Measurements from ENCODE around the gene DPM3. TPM values are rescaled to one million over a fixed set of nuclear protein-coding genes. Genes with fewer than 3 reads are reported as not detected.

The DPM3 gene
- total and polyA plus RNA-seq, 2 donors (not counting 3 experiments of a cell fraction or from before 2014, with no cell fraction given): 69.6 to 258 TPM

DNA sequence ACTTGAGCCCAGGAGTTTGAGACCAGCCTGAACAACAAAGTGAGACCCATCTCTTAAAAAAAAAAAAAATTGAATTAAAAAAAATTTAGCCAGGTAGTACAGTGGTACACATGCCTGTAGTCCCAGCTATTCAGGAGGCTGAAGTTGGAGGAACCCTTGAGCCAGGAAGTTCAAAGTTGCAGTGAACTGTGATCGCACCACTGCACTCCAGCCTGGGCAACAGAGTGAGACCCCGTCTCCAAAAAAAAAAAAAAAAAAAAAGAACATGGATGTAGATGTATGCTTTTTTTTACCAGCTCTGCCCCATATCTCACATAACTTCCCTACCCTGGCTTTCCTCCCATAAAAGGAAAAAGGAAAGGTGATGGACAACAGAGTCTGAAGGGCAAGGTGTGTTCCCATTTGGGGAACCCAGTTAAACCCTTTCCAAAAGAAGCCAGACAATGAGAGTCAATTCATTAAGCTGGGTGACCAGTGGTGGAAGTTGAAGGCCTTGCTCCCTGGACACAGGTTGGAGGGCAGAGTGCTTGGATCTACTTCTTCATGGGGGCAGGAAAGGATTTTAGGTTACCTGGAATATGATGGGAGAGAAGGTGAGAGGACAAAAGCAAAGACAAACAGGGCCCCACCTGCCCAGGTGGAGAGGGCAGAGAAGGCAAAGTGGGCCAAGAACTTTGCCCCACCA, 29.9 kb upstream of the DPM3 start:
- Histone ChIP-seq H3K4me1 (ENCODE audit: control insufficient read depth, extremely low read depth, insufficient read depth, low read length) (peaks cover 28% of the 10 kb centered on the region), H4K20me1 (replicated peaks; ENCODE audit: control insufficient read depth, extremely low read depth, insufficient read depth, low read length) (no peaks in the 10 kb centered on the region), H3K9ac (replicated peaks; ENCODE audit: extremely low read depth, insufficient read depth, low read length) (no peak overlapping the region), H3K9me1 (replicated peaks; ENCODE audit: control insufficient read depth, extremely low read depth, insufficient read depth, low read length) (no peaks in the 10 kb centered on the region), H3K27me3 (ENCODE audit: control insufficient read depth in 2 of 2, insufficient read depth in 2 of 2, low read length in 2 of 2) (no peaks in the 10 kb centered on the region), H2AFZ (ENCODE audit: low read depth, low read length) (no peak overlapping the region), H3K9me3 (replicated peaks; ENCODE audit: control insufficient read depth, insufficient read depth, low read length) (no peaks in the 10 kb centered on the region), H3K79me2 (ENCODE audit: control insufficient read depth, insufficient read depth, low read length) (peaks cover 16% of the 10 kb centered on the region), H3K4me2 (ENCODE audit: insufficient read depth, low read length) (no peak overlapping the region), H3K36me3 (ENCODE audit: control insufficient read depth in 2 of 2, extremely low read depth in 1 of 2, insufficient read depth in 2 of 2, low read length in 2 of 2) (peaks cover 3 to 9% of the 10 kb centered on the region in 2 experiments), H3K27ac (ENCODE audit: insufficient read depth, low read depth, low read length) (no peak overlapping the region), H3K4me3 (replicated peaks in 1 of 3; ENCODE audit: insufficient read depth in 1 of 3, low read depth in 1 of 3, low read length in 3 of 3) (no peak overlapping the region)
- DNase-seq (ENCODE audit: low read depth, low spot score): no peak
- CTCF ChIA-PET: interaction anchor here (1.2 to 8.3 kb wide), 3 partner anchors 46 to 85 kb away, joined by 3 to 673 read pairs (median 5); no protein-coding TSS in a partner anchor
- no peak for FAIRE-seq
- BruUV-seq (replicated peaks): no TSS peak
- TF ChIP-seq, protein P1, sequence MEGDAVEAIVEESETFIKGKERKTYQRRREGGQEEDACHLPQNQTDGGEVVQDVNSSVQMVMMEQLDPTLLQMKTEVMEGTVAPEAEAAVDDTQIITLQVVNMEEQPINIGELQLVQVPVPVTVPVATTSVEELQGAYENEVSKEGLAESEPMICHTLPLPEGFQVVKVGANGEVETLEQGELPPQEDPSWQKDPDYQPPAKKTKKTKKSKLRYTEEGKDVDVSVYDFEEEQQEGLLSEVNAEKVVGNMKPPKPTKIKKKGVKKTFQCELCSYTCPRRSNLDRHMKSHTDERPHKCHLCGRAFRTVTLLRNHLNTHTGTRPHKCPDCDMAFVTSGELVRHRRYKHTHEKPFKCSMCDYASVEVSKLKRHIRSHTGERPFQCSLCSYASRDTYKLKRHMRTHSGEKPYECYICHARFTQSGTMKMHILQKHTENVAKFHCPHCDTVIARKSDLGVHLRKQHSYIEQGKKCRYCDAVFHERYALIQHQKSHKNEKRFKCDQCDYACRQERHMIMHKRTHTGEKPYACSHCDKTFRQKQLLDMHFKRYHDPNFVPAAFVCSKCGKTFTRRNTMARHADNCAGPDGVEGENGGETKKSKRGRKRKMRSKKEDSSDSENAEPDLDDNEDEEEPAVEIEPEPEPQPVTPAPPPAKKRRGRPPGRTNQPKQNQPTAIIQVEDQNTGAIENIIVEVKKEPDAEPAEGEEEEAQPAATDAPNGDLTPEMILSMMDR (IDR thresholded peaks at IDR 0.05; ENCODE audit: extremely low read depth in 1 of 2, insufficient read depth in 1 of 2, low read depth in 1 of 2, low read length in 2 of 2): no peak
- TF ChIP-seq JUN (IDR thresholded peaks at IDR 0.05; ENCODE audit: borderline replicate concordance, insufficient read depth, insufficient read length, low read depth): no peak
- TF ChIP-seq POLR2A (IDR thresholded peaks at IDR 0.05; ENCODE audit: low read depth, low read length): no peak
- no peak for TF ChIP-seq EZH2 (IDR thresholded peaks at IDR 0.05; ENCODE audit: borderline replicate concordance, low read depth, low read length, severe bottlenecking)
- TF ChIP-seq FOS (IDR thresholded peaks at IDR 0.05; ENCODE audit: borderline replicate concordance, insufficient read depth, low read length): no peak
- TF ChIP-seq, protein P2, sequence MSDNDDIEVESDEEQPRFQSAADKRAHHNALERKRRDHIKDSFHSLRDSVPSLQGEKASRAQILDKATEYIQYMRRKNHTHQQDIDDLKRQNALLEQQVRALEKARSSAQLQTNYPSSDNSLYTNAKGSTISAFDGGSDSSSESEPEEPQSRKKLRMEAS (IDR thresholded peaks at IDR 0.05; ENCODE audit: insufficient read depth, insufficient read length): no peak
- TF ChIP-seq GATA2 (IDR thresholded peaks at IDR 0.05; ENCODE audit: insufficient read depth, insufficient read length, low read depth, low read length): no peak
- no peak for TF ChIP-seq MYC (IDR thresholded peaks at IDR 0.05; ENCODE audit: low read depth, low read length)
- TF ChIP-seq POLR2AphosphoS5 (IDR thresholded peaks at IDR 0.05; ENCODE audit: insufficient read depth, low read depth, low read length): no peak
- dilution Hi-C loops (cut with MboI; ENCODE audit: extremely low pct_ligation_motif_present, low sequenced_read_pairs): no loop called here
- POLR2A ChIA-PET: interaction anchor here (0.7 kb wide), 1 partner anchor 40 kb away, joined by 4 read pairs; no protein-coding TSS in a partner anchor
- intact Hi-C loops (cut with micrococcal nuclease): no loop called here

Measured in endothelial cell of umbilical vein (primary cell).